ENCODE results near the gene SLC39A8. TPM values are rescaled to one million over a fixed set of nuclear protein-coding genes. Genes with fewer than 3 reads are reported as not detected.

SLC39A8 gene
- polyA plus RNA-seq, 2 of the 4 experiments (the other 2 are of a cell fraction) = 14.1 to 20.4 TPM

GRCh38 chr4:102356562-102357202 is 11.4 kb upstream of the SLC39A8 start:
- Histone ChIP-seq H3K27ac (no peak overlapping the region), H3K4me2 (no peak overlapping the region), H3K4me1 (no peaks in the 10 kb centered on the region), H3K9me3 (no peaks in the 10 kb centered on the region), H3K4me3 (no peak overlapping the region)
- TF ChIP-seq MYC (IDR thresholded peaks at IDR 0.05; ENCODE audit: borderline replicate concordance, low read length) (no peak), FOSL2 (IDR thresholded peaks at IDR 0.05) (no peak), FOSL2 (CRISPR knock-in tag; IDR thresholded peaks at IDR 0.05) (no peak), REST (IDR thresholded peaks at IDR 0.05) (no peak), BHLHE40 (IDR thresholded peaks at IDR 0.05; ENCODE audit: low read depth, low read length) (no peak), BCL3 (IDR thresholded peaks at IDR 0.05) (no peak)
- FAIRE-seq (no peak), ATAC-seq (no peak), DNase-seq (ENCODE audit: low read depth in 1 of 2, low spot score in 1 of 2) (no peak)
- WGBS (ENCODE audit: missing lambda C conversion rate) = 80% methylated on average over 3 of the region's 3 CpGs
- ChIA-PET CTCF (no interaction called here), POLR2A (no interaction called here)

- POLR2A ChIA-PET = no interaction called here
- no peak for FAIRE-seq
- Histone ChIP-seq H3K4me2 (no peak overlapping the region), H3K4me1 (no peaks in the 10 kb centered on the region), H3K4me3 (no peak overlapping the region), H3K27ac (no peak overlapping the region), H3K9me3 (no peaks in the 10 kb centered on the region)
- 76% methylated on average over 2 of the region's 2 CpGs for WGBS (ENCODE audit: missing lambda C conversion rate)
- ATAC-seq = no peak
- CTCF ChIA-PET = no interaction called here
- TF ChIP-seq NFE2L2 (conservative IDR thresholded peaks at IDR 0.05; ENCODE audit: low read length) (no peak), EP300 (IDR thresholded peaks at IDR 0.05) (no peak), HOXA7 (CRISPR knock-in tag; IDR thresholded peaks at IDR 0.05) (no peak), TP53 (CRISPR knock-in tag; IDR thresholded peaks at IDR 0.05) (no peak), MAFK (IDR thresholded peaks at IDR 0.05; ENCODE audit: partially characterized antibody) (no peak), CHD2 (IDR thresholded peaks at IDR 0.05; ENCODE audit: low read length, partially characterized antibody) (no peak), SMC3 (IDR thresholded peaks at IDR 0.05) (no peak), HOXB5 (CRISPR knock-in tag; IDR thresholded peaks at IDR 0.05) (no peak), CEBPB (IDR thresholded peaks at IDR 0.05) (no peak), RARB (CRISPR knock-in tag; IDR thresholded peaks at IDR 0.05) (no peak), HEYL (CRISPR knock-in tag; IDR thresholded peaks at IDR 0.05) (no peak), FOXS1 (CRISPR knock-in tag; IDR thresholded peaks at IDR 0.05) (no peak)
- DNase-seq (ENCODE audit: low read depth in 1 of 2, low spot score in 1 of 2) = no peak
Measured at GRCh38 chr4:102355748-102356147, 10.5 kb upstream of the SLC39A8 start.

- no peak overlapping the region for H3K4me2 ChIP-seq
- ChIA-PET CTCF (no interaction called here), POLR2A (no interaction called here)
- WGBS (ENCODE audit: missing lambda C conversion rate) = 48% methylated on average over 2 of the region's 2 CpGs
- DNase-seq (ENCODE audit: low read depth in 1 of 2, low spot score in 1 of 2) (no peak), ATAC-seq (no peak), FAIRE-seq (no peak)
- H3K27ac ChIP-seq = no peak overlapping the region
- no peaks in the 10 kb centered on the region for H3K4me1 ChIP-seq
- TF ChIP-seq ZC3H11A (IDR thresholded peaks at IDR 0.05) (no peak), HES2 (IDR thresholded peaks at IDR 0.05) (no peak), FOXS1 (CRISPR knock-in tag; IDR thresholded peaks at IDR 0.05) (no peak), BHLHE40 (IDR thresholded peaks at IDR 0.05; ENCODE audit: low read depth, low read length) (no peak), NFE2L2 (conservative IDR thresholded peaks at IDR 0.05; ENCODE audit: low read length) (no peak), MAFK (IDR thresholded peaks at IDR 0.05; ENCODE audit: partially characterized antibody) (no peak), HDAC2 (IDR thresholded peaks at IDR 0.05) (no peak), HOXB5 (CRISPR knock-in tag; IDR thresholded peaks at IDR 0.05) (no peak), FOSL2 (IDR thresholded peaks at IDR 0.05) (no peak), FOSL2 (CRISPR knock-in tag; IDR thresholded peaks at IDR 0.05) (no peak), RAD21 (conservative IDR thresholded peaks at IDR 0.05 in 1 of 2, IDR thresholded peaks at IDR 0.05 in 1 of 2) (no peak), NR3C1 (IDR thresholded peaks at IDR 0.05) (no peak), CBX8 (IDR thresholded peaks at IDR 0.05) (no peak), CHD2 (IDR thresholded peaks at IDR 0.05; ENCODE audit: low read length, partially characterized antibody) (no peak)
- H3K9me3 ChIP-seq = no peaks in the 10 kb centered on the region
- H3K4me3 ChIP-seq = no peak overlapping the region
Measured at GRCh38 chr4:102354671-102355454, 9.6 kb upstream of the SLC39A8 start.
